Type B pancreatic cell (in vitro differentiated cells): Measurements from ENCODE around the gene ATPAF1. TPM values are rescaled to one million over a fixed set of nuclear protein-coding genes. Genes with fewer than 3 reads are reported as not detected.

Experiments used
- DNase-seq: peaks from one replicate; pipeline ENCODE4 v3.0.0; 2021; ENCODE audit warnings: mixed read lengths; ENCODE audit not compliant: unreplicated experiment; ENCODE audit errors: extremely low spot score
- H3K27ac Mint-ChIP-seq: 2 replicates; pipeline ENCODE4 v1.8.0; 2021; ENCODE audit warnings: mild to moderate bottlenecking, mixed read lengths
- H3K27me3 Mint-ChIP-seq: 2 replicates; pipeline ENCODE4 v1.8.0; 2021; ENCODE audit warnings: mixed read lengths
- H3K36me3 Mint-ChIP-seq: 2 replicates; pipeline ENCODE4 v1.8.0; 2021; ENCODE audit warnings: mixed read lengths
- H3K4me1 Mint-ChIP-seq: one replicate; pipeline ENCODE4 v1.8.0; 2021; ENCODE audit warnings: mixed read lengths; ENCODE audit not compliant: unreplicated experiment
- H3K4me3 Mint-ChIP-seq: 2 replicates; pipeline ENCODE4 v1.8.0; 2021; ENCODE audit warnings: mild to moderate bottlenecking, mixed read lengths
- H3K9me3 Mint-ChIP-seq: 2 replicates; pipeline ENCODE4 v1.8.0; 2021; ENCODE audit warnings: mixed read lengths
- total RNA-seq: library from RNA; stranded (reverse); gene quantifications from 2 replicates; pipeline ENCODE4 v1.2.1, GENCODE V29; 2021; ENCODE audit warnings: low replicate concordance
- TF ChIP-seq, protein P1 (sequence below): fragments of 200-600 bp; sonication (generic); conservative IDR thresholded peaks from 2 replicates; pipeline ENCODE4 v1.5.0; 2021; ENCODE audit warnings: antibody characterized with exemption, mild to moderate bottlenecking

ATPAF1 gene
- total RNA-seq, 1 donor from 2014 or later, result 55.7 TPM

DNA sequence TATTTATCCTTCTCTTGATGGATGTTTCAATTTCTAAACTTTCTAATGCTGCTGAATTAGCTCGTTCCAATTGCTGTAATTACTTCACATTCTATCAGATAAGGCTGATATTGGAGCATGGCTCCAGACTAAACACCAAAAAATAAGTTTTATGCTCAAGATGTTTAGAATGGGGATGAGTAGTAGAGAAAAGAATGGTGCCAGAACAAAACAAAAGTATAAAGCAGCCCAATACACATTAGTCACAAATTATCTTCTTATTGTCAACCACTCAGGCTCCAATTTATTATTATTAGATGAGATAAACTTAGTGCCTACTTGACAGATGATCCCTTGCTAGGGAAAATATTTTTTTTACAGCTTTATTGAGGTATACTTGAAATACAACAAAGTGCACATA lies 21.8 kb downstream of the ATPAF1 start:
- H3K27me3 Mint-ChIP-seq, result no peaks in the 10 kb centered on the region
- no peak overlapping the region for H3K4me3 Mint-ChIP-seq
- no peak overlapping the region for H3K27ac Mint-ChIP-seq
- no peak for DNase-seq
- no peaks in the 10 kb centered on the region for H3K9me3 Mint-ChIP-seq
- TF ChIP-seq, protein P1, sequence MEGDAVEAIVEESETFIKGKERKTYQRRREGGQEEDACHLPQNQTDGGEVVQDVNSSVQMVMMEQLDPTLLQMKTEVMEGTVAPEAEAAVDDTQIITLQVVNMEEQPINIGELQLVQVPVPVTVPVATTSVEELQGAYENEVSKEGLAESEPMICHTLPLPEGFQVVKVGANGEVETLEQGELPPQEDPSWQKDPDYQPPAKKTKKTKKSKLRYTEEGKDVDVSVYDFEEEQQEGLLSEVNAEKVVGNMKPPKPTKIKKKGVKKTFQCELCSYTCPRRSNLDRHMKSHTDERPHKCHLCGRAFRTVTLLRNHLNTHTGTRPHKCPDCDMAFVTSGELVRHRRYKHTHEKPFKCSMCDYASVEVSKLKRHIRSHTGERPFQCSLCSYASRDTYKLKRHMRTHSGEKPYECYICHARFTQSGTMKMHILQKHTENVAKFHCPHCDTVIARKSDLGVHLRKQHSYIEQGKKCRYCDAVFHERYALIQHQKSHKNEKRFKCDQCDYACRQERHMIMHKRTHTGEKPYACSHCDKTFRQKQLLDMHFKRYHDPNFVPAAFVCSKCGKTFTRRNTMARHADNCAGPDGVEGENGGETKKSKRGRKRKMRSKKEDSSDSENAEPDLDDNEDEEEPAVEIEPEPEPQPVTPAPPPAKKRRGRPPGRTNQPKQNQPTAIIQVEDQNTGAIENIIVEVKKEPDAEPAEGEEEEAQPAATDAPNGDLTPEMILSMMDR, result no peak
- peaks cover 47% of the 10 kb centered on the region for H3K36me3 Mint-ChIP-seq
- H3K4me1 Mint-ChIP-seq, result peaks cover 6% of the 10 kb centered on the region

DNA sequence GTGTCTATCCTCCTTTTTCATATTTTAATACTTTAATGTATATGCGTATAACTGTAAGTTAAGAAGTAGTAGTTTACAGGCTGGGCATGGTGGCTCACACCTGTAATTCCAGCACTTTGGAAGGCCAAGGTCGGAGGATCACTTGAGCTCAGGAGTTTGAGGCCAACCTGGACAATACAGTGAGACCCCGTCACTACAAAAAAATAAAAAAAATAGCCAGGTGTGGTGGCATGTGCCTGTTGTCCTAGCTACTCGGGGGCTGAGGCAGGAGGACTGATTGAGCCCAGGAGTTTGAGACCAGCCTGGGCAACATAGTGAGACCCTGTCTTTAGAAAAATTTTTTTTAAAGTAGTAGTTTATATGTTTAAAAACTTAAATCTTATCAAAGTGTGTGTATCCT lies 22.3 kb downstream of the ATPAF1 start:
- H3K27me3 Mint-ChIP-seq, result no peaks in the 10 kb centered on the region
- no peak for DNase-seq
- peaks cover 6% of the 10 kb centered on the region for H3K4me1 Mint-ChIP-seq
- peaks cover 49% of the 10 kb centered on the region for H3K36me3 Mint-ChIP-seq
- H3K4me3 Mint-ChIP-seq, result no peak overlapping the region
- H3K27ac Mint-ChIP-seq, result no peak overlapping the region
- TF ChIP-seq, protein P1, result no peak
- H3K9me3 Mint-ChIP-seq, result no peaks in the 10 kb centered on the region

DNA sequence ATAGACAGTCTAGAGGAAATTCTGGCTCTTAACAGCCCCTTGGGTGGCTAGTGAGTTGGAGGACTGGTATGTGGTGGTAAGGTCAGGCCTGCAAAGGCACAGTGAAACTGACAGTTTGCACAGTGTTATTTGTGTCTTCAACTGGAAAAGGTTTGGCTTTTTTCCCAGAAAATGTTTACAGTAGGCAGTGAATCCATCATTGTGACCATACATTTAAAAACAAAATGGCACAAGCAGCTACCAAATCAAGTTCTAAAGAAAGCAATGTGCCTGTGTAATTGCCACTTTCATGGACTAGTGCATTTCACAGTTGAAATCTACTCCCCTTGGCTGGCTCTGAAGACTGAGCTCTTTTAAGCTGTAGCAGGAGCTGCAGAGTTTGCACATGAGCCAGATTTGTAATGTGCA lies 24.8 kb downstream of the ATPAF1 start:
- TF ChIP-seq, protein P1, result no peak
- Mint-ChIP-seq H3K4me1 (peaks cover 15% of the 10 kb centered on the region), H3K27ac (no peak overlapping the region), H3K27me3 (no peaks in the 10 kb centered on the region), H3K9me3 (no peaks in the 10 kb centered on the region), H3K4me3 (no peak overlapping the region), H3K36me3 (peaks cover 47% of the 10 kb centered on the region)
- no peak for DNase-seq

DNA sequence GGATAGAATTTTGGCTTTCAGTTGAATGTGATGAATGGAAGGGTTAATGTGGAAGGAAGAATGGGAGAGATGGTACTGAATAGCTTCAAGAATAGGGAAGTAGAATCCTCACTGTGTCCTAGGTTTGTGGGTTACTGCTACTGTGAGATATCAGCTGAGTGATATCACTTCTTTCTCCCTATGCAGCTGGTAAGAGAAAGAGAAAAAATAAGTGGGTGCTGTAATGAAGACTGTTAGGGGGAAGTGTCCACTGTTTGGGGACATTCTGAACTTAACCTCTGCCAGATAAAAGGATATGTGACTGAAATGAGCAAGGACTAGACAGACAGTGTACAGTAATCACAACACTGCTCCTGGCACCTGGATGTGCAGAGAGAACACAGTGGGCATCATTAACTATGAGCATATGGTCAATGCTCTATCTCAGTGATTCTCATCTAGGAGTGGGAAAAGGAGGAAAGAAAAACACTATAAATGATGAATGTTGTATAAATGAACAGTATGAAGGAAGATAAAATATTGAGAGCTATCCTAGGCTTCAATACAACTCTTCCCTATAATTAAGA lies 26.0 kb downstream of the ATPAF1 start:
- DNase-seq, result no peak
- no peak overlapping the region for H3K4me3 Mint-ChIP-seq
- H3K27ac Mint-ChIP-seq, result no peak overlapping the region
- H3K4me1 Mint-ChIP-seq, result peaks cover 15% of the 10 kb centered on the region
- no peaks in the 10 kb centered on the region for H3K9me3 Mint-ChIP-seq
- H3K27me3 Mint-ChIP-seq, result no peaks in the 10 kb centered on the region
- H3K36me3 Mint-ChIP-seq, result peaks cover 43% of the 10 kb centered on the region
- TF ChIP-seq, protein P1, result no peak

DNA sequence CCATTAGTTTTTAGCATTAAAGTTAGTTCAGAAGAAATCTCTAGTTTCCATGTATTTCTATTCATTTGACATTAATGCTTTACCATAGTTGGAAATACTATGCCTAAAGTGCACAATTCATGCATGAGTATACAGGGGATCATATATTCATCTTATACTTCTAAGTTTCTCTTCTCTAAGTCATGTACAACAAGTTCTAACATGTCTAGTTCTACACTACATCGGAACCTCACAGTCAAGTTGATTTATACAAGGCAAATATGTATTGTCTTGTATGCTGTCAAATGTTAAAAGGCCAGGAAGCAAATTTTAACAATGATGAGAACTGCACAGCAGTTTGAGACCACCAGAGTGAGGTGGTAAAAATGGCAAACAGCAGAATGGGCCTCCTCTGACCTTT lies 28.6 kb downstream of the ATPAF1 start:
- no peak for DNase-seq
- peaks cover 41% of the 10 kb centered on the region for H3K36me3 Mint-ChIP-seq
- no peak overlapping the region for H3K27ac Mint-ChIP-seq
- TF ChIP-seq, protein P1, result no peak
- peaks cover 15% of the 10 kb centered on the region for H3K4me1 Mint-ChIP-seq
- H3K4me3 Mint-ChIP-seq, result no peak overlapping the region
- no peaks in the 10 kb centered on the region for H3K27me3 Mint-ChIP-seq
- H3K9me3 Mint-ChIP-seq, result no peaks in the 10 kb centered on the region

DNA sequence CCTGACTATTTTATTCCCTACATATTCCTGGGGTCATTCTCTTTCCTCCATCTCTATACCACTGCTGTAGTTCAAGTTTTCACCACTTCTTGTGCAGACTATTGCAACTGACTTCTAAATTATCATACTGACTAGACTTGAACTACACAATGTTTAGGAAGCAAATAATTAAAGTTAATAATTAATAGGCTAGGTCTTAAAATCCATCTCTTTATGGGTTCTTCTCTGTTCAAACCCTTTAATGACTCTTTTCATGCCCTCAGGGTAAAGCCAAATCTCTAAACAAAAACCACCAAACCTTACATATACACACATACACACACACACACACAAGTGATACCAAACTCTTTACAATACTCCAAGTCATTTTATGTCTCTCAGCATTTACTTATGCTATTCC lies 29.2 kb downstream of the ATPAF1 start:
- TF ChIP-seq, protein P1, result no peak
- Mint-ChIP-seq H3K4me1 (peaks cover 15% of the 10 kb centered on the region), H3K4me3 (no peak overlapping the region), H3K27me3 (no peaks in the 10 kb centered on the region), H3K9me3 (no peaks in the 10 kb centered on the region), H3K27ac (no peak overlapping the region), H3K36me3 (peaks cover 47% of the 10 kb centered on the region)
- DNase-seq, result no peak
